A549 treated with CpdA at 1 μM for 4 hours (cell line): ENCODE measurements around the gene PARP11. TPM values are rescaled to one million over a fixed set of nuclear protein-coding genes. Genes with fewer than 3 reads are reported as not detected.

Source experiments
- total RNA-seq: library from RNA; stranded (reverse); fragments of 200-300 nt; extraction: Qiagen RNA extraction; gene quantifications from 5 replicates; pipeline ENCODE4 v1.2.3, GENCODE V29; 2022; ENCODE audit warnings: low read depth

The PARP11 gene
- 1.2 to 2.6 TPM (median 1.7 TPM) in 5 replicates for total RNA-seq

GRCh38 chr12:3872800-3873636 is at the start of gene PARP11:
Gene PARP11, minus strand, starts transcription at chr12:3873399. Its CDS starts 170 bp downstream, at chr12:3873229.

Other genes starting within 250 kb of the PARP11 start
- gene CRACR2A, start 120.3 kb downstream of the PARP11 start, total RNA-seq = 1.4 to 1.9 TPM (median 1.6 TPM) in 5 replicates